GM12878 (cell line): ENCODE results near the gene DNMT3A. TPM values are rescaled to one million over a fixed set of nuclear protein-coding genes. Genes with fewer than 3 reads are reported as not detected.

Source experiments
- ATAC-seq: fragments of 200-7000 bp; cut with Tn5 transposase; 3 replicates; pipeline ENCODE4 v1.9.1; 2020; ENCODE audit warnings: mild to moderate bottlenecking, moderate library complexity
- BruUV-seq: library from RNA; stranded (reverse); fragments of 400-500 nt; replicated peaks from 2 replicates; lab custom pipeline; 2021; lab: Mats Ljungman, UMichigan
- CTCF ChIA-PET: fragments of 300-600 bp; sonication (Branson Sonifier 250); formaldehyde crosslinking; extraction: SDS; loops from one replicate; lab custom pipeline; 2021; ENCODE audit warnings: inconsistent platforms; lab: Yijun Ruan, JAX
- POLR2A ChIA-PET: fragments of 350-600 bp; formaldehyde crosslinking; extraction: SDS; loops from one replicate; lab custom pipeline; 2021; ENCODE audit warnings: inconsistent platforms; lab: Charles Lee
- RAD21 ChIA-PET: fragments of 300-600 bp; sonication (Branson Sonifier 250); formaldehyde crosslinking; loops from one replicate; lab custom pipeline; 2023; ENCODE audit warnings: antibody characterized with exemption; ENCODE audit not compliant: unreplicated experiment; lab: Charles Lee
- SMC1A ChIA-PET: fragments of 300-600 bp; sonication (Branson Sonifier 250); formaldehyde crosslinking; loops from one replicate; lab custom pipeline; 2023; ENCODE audit not compliant: unreplicated experiment, uncharacterized antibody; lab: Charles Lee
- DNase-seq: peaks from one replicate; pipeline ENCODE4 v3.0.0-alpha.2; 2011; ENCODE audit warnings: low read depth, low spot score
- FAIRE-seq: peaks from 3 replicates; lab custom pipeline; 2011; peaks lifted over from hg19 to GRCh38; lab: Jason Lieb, UNC
- H2AFZ ChIP-seq: 2 replicates; pipeline ENCODE4 v1.6.0; 2011; ENCODE audit warnings: low read depth, low read length, control low read depth; ENCODE audit not compliant: control insufficient read depth
- H3K27ac ChIP-seq: 2 replicates; pipeline ENCODE4 v1.5.1; 2011; ENCODE audit warnings: control low read depth; ENCODE audit not compliant: control insufficient read depth, insufficient read depth
- H3K27me3 ChIP-seq, 2 experiments: replicated peaks in 1 of 2; 2 replicates each; pipeline versions ENCODE4 v1.6.0 to v1.6.1; 2011; ENCODE audit warnings: low read length in 1 of 2; ENCODE audit not compliant: control insufficient read depth in 2 of 2, insufficient read depth in 2 of 2
- H3K36me3 ChIP-seq, 2 experiments: 2 replicates each; pipeline ENCODE4 v1.5.1; 2011; ENCODE audit warnings: low read length in 1 of 2; ENCODE audit not compliant: control insufficient read depth in 2 of 2, insufficient read depth in 2 of 2
- H3K4me1 ChIP-seq: 2 replicates; pipeline ENCODE4 v1.6.1; 2011; ENCODE audit warnings: mild to moderate bottlenecking, low read length, moderate library complexity, mixed read lengths; ENCODE audit not compliant: control insufficient read depth, insufficient read depth
- H3K4me2 ChIP-seq: 2 replicates; pipeline ENCODE4 v1.6.0; 2011; ENCODE audit warnings: control low read depth; ENCODE audit not compliant: control insufficient read depth, insufficient read depth
- H3K4me3 ChIP-seq: fragments of 200-600 bp; sonication (generic); 2 replicates; pipeline ENCODE4 v1.5.1; 2016
- H3K79me2 ChIP-seq: 2 replicates; pipeline ENCODE4 v1.6.0; 2011; ENCODE audit warnings: low read length; ENCODE audit not compliant: control insufficient read depth, insufficient read depth
- H3K9ac ChIP-seq: 2 replicates; pipeline ENCODE4 v1.8.0; 2011; ENCODE audit warnings: low read length, control low read depth, mixed read lengths; ENCODE audit not compliant: control insufficient read depth, insufficient read depth
- H3K9me3 ChIP-seq: replicated peaks from 3 replicates; pipeline ENCODE4 v1.5.1; 2011; ENCODE audit warnings: mild to moderate bottlenecking, low read length; ENCODE audit not compliant: control insufficient read depth, insufficient read depth
- H4K20me1 ChIP-seq: 2 replicates; pipeline ENCODE4 v1.6.0; 2011; ENCODE audit not compliant: control insufficient read depth, insufficient read depth
- BMI1 ChIP-seq: fragments of 450-650 bp; IDR thresholded peaks from 2 replicates; pipeline ENCODE4 v1.6.1; 2016; ENCODE audit warnings: mild to moderate bottlenecking, moderate library complexity, borderline replicate concordance
- CBFB ChIP-seq: IDR thresholded peaks from 2 replicates; pipeline ENCODE4 v1.6.1; 2016; ENCODE audit warnings: antibody characterized with exemption, low read depth
- CREB1 ChIP-seq: IDR thresholded peaks from 2 replicates; pipeline ENCODE4 v1.6.1; 2012; ENCODE audit warnings: low read depth, mild to moderate bottlenecking, inconsistent platforms
- JUNB ChIP-seq: IDR thresholded peaks from 2 replicates; pipeline ENCODE4 v1.6.1; 2016; ENCODE audit warnings: antibody characterized with exemption, mild to moderate bottlenecking
- JUND ChIP-seq: IDR thresholded peaks from 2 replicates; pipeline ENCODE4 v1.6.1; 2012; ENCODE audit warnings: low read depth, mild to moderate bottlenecking, low read length, improper control_type of control experiment, moderate library complexity
- MTA2 ChIP-seq: fragments of 450-650 bp; IDR thresholded peaks from 2 replicates; pipeline ENCODE4 v1.6.1; 2016; ENCODE audit warnings: low read depth, mild to moderate bottlenecking, moderate library complexity
- PAX8 ChIP-seq: fragments of 450-650 bp; IDR thresholded peaks from 2 replicates; pipeline ENCODE4 v1.6.1; 2017; ENCODE audit warnings: mild to moderate bottlenecking, moderate library complexity
- POLR2AphosphoS5 ChIP-seq: IDR thresholded peaks from 2 replicates; pipeline ENCODE4 v1.6.1; 2011; ENCODE audit warnings: mild to moderate bottlenecking, low read length, inconsistent platforms
- RCOR1 ChIP-seq: conservative IDR thresholded peaks from 2 replicates; pipeline ENCODE4 v1.6.1; 2012; ENCODE audit warnings: low read depth, low read length, improper control_type of control experiment
- TARDBP ChIP-seq: IDR thresholded peaks from 2 replicates; pipeline ENCODE4 v1.6.1; 2016; ENCODE audit warnings: borderline replicate concordance
- TBL1XR1 ChIP-seq: IDR thresholded peaks from 2 replicates; pipeline ENCODE4 v1.6.1; 2012; ENCODE audit warnings: low read depth, low read length, improper control_type of control experiment
- WGBS: methylation state at CpG from one replicate; pipeline ENCODE4 v1.1.6; 2016; ENCODE audit warnings: low lambda C conversion rate; ENCODE audit not compliant: insufficient replicate concordance, insufficient coverage; ENCODE audit errors: missing lambda C conversion rate; 5-methylcytosine and 5-hydroxymethylcytosine counted together
- in situ Hi-C: fragments of 300-500 bp; cut with MboI; formaldehyde crosslinking; loops from 9 replicates; pipeline ENCODE4 v1.14.3; 2018; ENCODE audit warnings: mixed read lengths
- intact Hi-C: fragments of 100-400 bp; cut with micrococcal nuclease; formaldehyde crosslinking; loops from one replicate; pipeline ENCODE4 v1.14.2; 2022; ENCODE audit not compliant: unreplicated experiment
- polyA plus RNA-seq, 11 experiments: library from polyadenylated mRNA; depleted of rRNA in 4 of 11; unstranded in 6 of 11; stranded (reverse) in 5 of 11; fragments of >200 nt; fragmentation: Nextera tagmentation in 4 of 11; fragmentation: Illumina TruSeq in 1 of 11; extraction: Ambion mirVana in 4 of 11; extraction: Trizol in 1 of 11; gene quantifications; 1 replicate in 1 of 11; 2 replicates in 10 of 11; pipeline versions ENCODE4 v1.2.1 to v1.2.3, GENCODE V29; 2011 to 2016; ENCODE audit warnings: inconsistent platforms in 2 of 11, missing spikeins in 2 of 11, low read depth in 1 of 11
- total RNA-seq, 4 experiments: library from RNA; depleted of rRNA in 3 of 4; stranded (reverse); fragments of >200 nt in 3 of 4; fragmentation: Illumina TruSeq in 1 of 4; extraction: Trizol in 1 of 4; gene quantifications; 2 replicates each; pipeline versions ENCODE4 v1.2.1 to v1.2.3, GENCODE V29; 2013 to 2021

Gene DNMT3A
- total and polyA plus RNA-seq, 10 of the 15 experiments (the other 5 are each of a cell fraction or from before 2014, with no cell fraction given): 7.4 to 51.6 (median 17.4) TPM

DNA sequence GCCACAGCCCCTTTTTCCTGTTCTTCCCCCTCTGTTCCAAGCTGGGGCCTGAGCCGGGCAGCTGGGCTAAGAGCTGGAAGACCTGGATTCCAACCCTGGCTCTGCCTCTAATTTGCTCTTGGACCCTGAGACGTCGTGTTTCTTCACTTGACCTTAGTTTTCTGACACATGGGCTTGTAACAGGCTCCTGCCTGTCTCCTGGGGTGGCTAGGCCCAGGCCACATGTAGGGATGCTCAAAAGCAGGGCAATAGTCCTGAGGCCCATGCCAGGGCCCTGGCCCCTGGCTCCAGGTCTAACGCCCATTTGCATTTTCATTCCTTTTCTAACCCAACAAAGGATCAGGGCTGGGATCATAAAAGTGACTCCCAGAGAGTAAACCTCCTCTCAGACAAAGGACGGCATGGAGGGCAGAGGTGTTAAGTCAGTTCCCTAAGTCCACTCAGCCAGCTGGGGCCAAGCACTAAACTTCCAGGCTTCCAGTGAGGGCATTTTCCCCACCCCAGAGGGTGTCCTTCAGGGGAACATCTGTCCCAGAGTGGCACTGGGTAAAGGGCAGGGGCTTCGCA lies 16.6 kb upstream of the DNMT3A start:
- no peaks in the 10 kb centered on the region for H3K36me3 ChIP-seq
- H3K9ac ChIP-seq: no peak overlapping the region
- no peak for ATAC-seq
- FAIRE-seq: no peak
- H3K27me3 ChIP-seq: 0 out of 4 replicates have a peak, but pooled peaks cover 0 to 2% of the 10 kb centered on the region in 2 experiments
- H4K20me1 ChIP-seq: no peaks in the 10 kb centered on the region
- ChIA-PET POLR2A (interaction anchor here (0.6 to 1.2 kb wide), 2 partner anchors 8 to 80 kb away, joined by 3 read pairs; no protein-coding TSS in a partner anchor), RAD21 (no interaction called here), SMC1A (no interaction called here), CTCF (interaction anchor here (0.7 to 1.0 kb wide), 4 partner anchors 10 to 56 kb away, joined by 3 to 5 read pairs (median 4); no protein-coding TSS in a partner anchor)
- peaks cover 4% of the 10 kb centered on the region for H3K4me1 ChIP-seq
- no TSS peak for BruUV-seq
- H3K79me2 ChIP-seq: no peaks in the 10 kb centered on the region
- H3K4me2 ChIP-seq: no peak overlapping the region
- in situ Hi-C loops (no loop called here), intact Hi-C loops (no loop called here)
- no peak for TF ChIP-seq RCOR1
- TF ChIP-seq JUND: no peak
- no peak for TF ChIP-seq JUNB
- no peak for TF ChIP-seq BMI1
- TF ChIP-seq TBL1XR1: no peak
- no peak for TF ChIP-seq MTA2
- no peak for TF ChIP-seq CBFB
- TF ChIP-seq PAX8: no peak
- no peak for TF ChIP-seq TARDBP
- TF ChIP-seq POLR2AphosphoS5: no peak
- no peak for TF ChIP-seq CREB1
- no peak overlapping the region for H3K27ac ChIP-seq
- no peak overlapping the region for H3K4me3 ChIP-seq
- H2AFZ ChIP-seq: no peak overlapping the region
- no peak for DNase-seq
- H3K9me3 ChIP-seq: no peaks in the 10 kb centered on the region; the same call in 2 of the 3 replicates
- WGBS: 92% methylated on average over 6 of the region's 6 CpGs
